ENCODE measurements around the gene KCNK3. TPM values are rescaled to one million over a fixed set of nuclear protein-coding genes. Genes with fewer than 3 reads are reported as not detected.

The KCNK3 gene
- total RNA-seq, 1 experiment from 2014 or later, result 0.09 TPM

DNA sequence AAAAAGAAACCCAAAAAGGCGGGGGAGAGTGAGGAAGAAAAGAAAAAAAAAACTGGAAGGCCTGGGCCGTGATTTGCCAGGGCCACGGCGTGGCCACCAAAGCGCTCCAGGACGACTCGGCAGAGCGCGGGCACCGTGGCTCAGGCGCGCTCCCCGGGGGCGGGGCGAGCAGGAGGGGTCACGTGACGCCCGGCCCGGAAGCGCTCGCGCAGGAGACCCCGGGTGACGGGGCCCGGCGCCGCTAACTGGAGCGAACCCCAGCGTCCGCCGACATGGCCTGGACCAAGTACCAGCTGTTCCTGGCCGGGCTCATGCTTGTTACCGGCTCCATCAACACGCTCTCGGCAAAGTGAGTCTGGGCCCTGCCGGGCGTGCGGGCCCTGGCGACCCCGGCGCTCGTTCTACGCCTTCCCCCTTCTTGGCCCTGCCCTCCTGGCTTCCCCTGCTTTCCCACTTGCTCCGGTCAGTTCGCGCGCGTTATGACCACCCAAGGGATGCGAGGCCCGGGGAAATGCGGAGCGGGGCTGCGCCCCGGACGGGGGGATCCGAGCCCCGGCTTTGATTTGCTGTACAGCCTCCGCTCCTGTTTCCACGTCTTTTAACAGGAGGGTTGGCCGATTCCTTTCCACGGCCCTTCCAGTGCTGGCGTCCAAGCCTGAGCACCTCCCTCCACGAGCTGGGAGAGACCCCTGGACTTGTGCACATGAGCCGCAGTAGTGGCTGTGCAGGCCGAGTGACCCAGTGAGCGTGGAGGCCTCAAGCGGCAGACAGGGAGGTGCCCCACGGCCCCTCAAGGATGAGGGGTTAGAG lies 71.8 kb downstream of the KCNK3 start, which contains the start of gene SLC35F6:
Gene SLC35F6, plus strand, starts transcription at position 207 of the 810 bp plus-strand sequence. Its CDS starts 66 bp downstream, at position 273.
- no peaks in the 10 kb centered on the region for H4K20me1 ChIP-seq (ENCODE audit: control insufficient read depth, insufficient read depth, insufficient read length)
- no peaks in the 10 kb centered on the region for H3K36me3 Mint-ChIP-seq (ENCODE audit: insufficient read depth in 1 of 3, low read depth in 3 of 3)
- H4K91ac ChIP-seq (ENCODE audit: insufficient read length, low read depth, low read length), result peak within 1 kb of the TSS; percentile 33
- no peak within 1 kb of the TSS for H2BK20ac ChIP-seq (ENCODE audit: low read depth, low read length, poor library complexity, severe bottlenecking)
- no CpG with 5 or more reads among the region's 68 CpGs for WGBS (ENCODE audit: extremely low coverage, insufficient read length, low lambda C conversion rate)
- H2BK5ac ChIP-seq (ENCODE audit: insufficient read length, low read length), result no peak within 1 kb of the TSS
- H3K9me3 ChIP-seq (ENCODE audit: control insufficient read depth, low read depth, low read length), result no peaks in the 10 kb centered on the region
- H2BK15ac ChIP-seq (ENCODE audit: low read depth, low read length), result no peak within 1 kb of the TSS
- no peak for TF ChIP-seq CTCF (conservative IDR thresholded peaks at IDR 0.05)
- H3K18ac ChIP-seq (ENCODE audit: insufficient read length, low read depth, low read length), result no peak within 1 kb of the TSS
- peaks cover 12 to 14% of the 10 kb centered on the region in 2 experiments for H3K4me1 Mint-ChIP-seq
- H3K56ac ChIP-seq (ENCODE audit: insufficient read length, low read depth, low read length), result no peak within 1 kb of the TSS
- peak within 1 kb of the TSS; percentile 50 for H3K9ac ChIP-seq (ENCODE audit: extremely low read depth, insufficient read length, low read length)
- peaks cover 2% of the 10 kb centered on the region; the same call in 1 of the 2 replicates for H3K4me1 ChIP-seq (ENCODE audit: insufficient read depth, low read length)
- H4K8ac ChIP-seq (replicated peaks; ENCODE audit: insufficient read length, low read depth, low read length), result no peak within 1 kb of the TSS
- H3K23ac ChIP-seq (ENCODE audit: insufficient read length, low read depth, low read length), result no peak within 1 kb of the TSS
- H3K79me2 ChIP-seq (ENCODE audit: insufficient read depth, low read length), result no peaks in the 10 kb centered on the region
- H3K27ac ChIP-seq (ENCODE audit: insufficient read length, low read depth, low read length), result no peak within 1 kb of the TSS
- no peak within 1 kb of the TSS for H3K4ac ChIP-seq (ENCODE audit: low read depth, low read length)
- peaks cover 12% of the 10 kb centered on the region for H3K27me3 Mint-ChIP-seq (ENCODE audit: low read depth)
- peaks cover 4% of the 10 kb centered on the region for H3K23me2 ChIP-seq (ENCODE audit: insufficient read length, low read depth, low read length, poor library complexity, severe bottlenecking)
- 0 out of 7 replicates have a peak within 1 kb of the TSS, but pooled peaks of 1 of the 3 experiments have one; percentile 57 for H3K27ac Mint-ChIP-seq
- peak within 1 kb of the TSS; percentile 75 for H3K4me2 ChIP-seq (ENCODE audit: insufficient read depth, insufficient read length, low read length)
- peak within 1 kb of the TSS; percentile 83 to 86 for H3K4me3 Mint-ChIP-seq
- no peak within 1 kb of the TSS for H3T11ph ChIP-seq (ENCODE audit: low read length)
- no peaks in the 10 kb centered on the region for H3K27me3 ChIP-seq (ENCODE audit: insufficient read depth, low read length)
- no peaks in the 10 kb centered on the region for H3K79me1 ChIP-seq (ENCODE audit: insufficient read depth, low read depth, low read length, poor library complexity, severe bottlenecking)
- H3K14ac ChIP-seq (ENCODE audit: insufficient read depth, low read length), result peak within 1 kb of the TSS; percentile 16
- DNase-seq, result peak; percentile 78
- no peak within 1 kb of the TSS for H2BK12ac ChIP-seq (ENCODE audit: insufficient read length, low read depth, low read length)
- no peak within 1 kb of the TSS for H2AFZ ChIP-seq (ENCODE audit: low read length)
- no peaks in the 10 kb centered on the region; a peak in 1 of 5 replicates for H3K9me3 Mint-ChIP-seq
- no peak within 1 kb of the TSS for H2BK120ac ChIP-seq (ENCODE audit: low read depth, low read length, poor library complexity, severe bottlenecking)
- H4K5ac ChIP-seq (ENCODE audit: insufficient read length, low read depth, low read length), result no peak within 1 kb of the TSS
- no peak within 1 kb of the TSS for H2AK5ac ChIP-seq (ENCODE audit: insufficient read length, low read length)

All from H9 (cell line).